Tibial nerve (tissue), 4 donors: ENCODE measurements around the gene DNMT1.

Experiments used
- EP300 ChIP-seq, 2 donors: sonication (generic); formaldehyde crosslinking; IDR thresholded peaks; one replicate each; pipeline ENCODE4 v1.6.1; 2017; ENCODE audit warnings: antibody characterized with exemption in 2 of 2, mild to moderate bottlenecking in 1 of 2
- POLR2A ChIP-seq, 2 donors: fragments of 450-650 bp; IDR thresholded peaks; one replicate each; pipeline ENCODE4 v1.6.1; 2017; ENCODE audit warnings: antibody characterized with exemption in 2 of 2, mild to moderate bottlenecking in 2 of 2, moderate library complexity in 2 of 2
- TF ChIP-seq, protein P1 (sequence below), 5 experiments: fragments of 200-600 bp in 3 of 5; fragments of 450-650 bp in 2 of 5; sonication (generic) in 3 of 5; IDR thresholded peaks; one replicate each; pipeline ENCODE4 v1.5.1; 2016 to 2019; ENCODE audit warnings: antibody characterized with exemption in 5 of 5, mild to moderate bottlenecking in 3 of 5, moderate library complexity in 2 of 5

DNA sequence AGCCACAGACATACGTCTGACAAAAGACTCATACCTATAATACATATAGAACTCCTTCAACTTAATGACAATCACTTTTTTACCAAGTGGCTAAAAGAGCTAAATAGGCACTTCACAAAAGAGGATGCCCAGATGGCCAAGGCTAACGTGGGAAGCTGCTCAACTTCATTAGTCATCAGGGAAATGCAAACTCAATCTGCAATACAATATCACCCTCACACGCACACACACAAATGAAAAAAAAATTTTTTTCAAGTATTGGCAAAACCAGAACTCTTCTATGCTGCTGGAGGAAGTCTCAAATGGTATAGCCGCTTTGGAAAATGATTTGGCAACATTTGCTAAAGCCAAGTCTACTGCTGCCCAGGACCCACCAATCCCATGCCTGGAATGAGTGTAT is 14.6 kb upstream of the DNMT1 start:
- TF ChIP-seq, protein P1, sequence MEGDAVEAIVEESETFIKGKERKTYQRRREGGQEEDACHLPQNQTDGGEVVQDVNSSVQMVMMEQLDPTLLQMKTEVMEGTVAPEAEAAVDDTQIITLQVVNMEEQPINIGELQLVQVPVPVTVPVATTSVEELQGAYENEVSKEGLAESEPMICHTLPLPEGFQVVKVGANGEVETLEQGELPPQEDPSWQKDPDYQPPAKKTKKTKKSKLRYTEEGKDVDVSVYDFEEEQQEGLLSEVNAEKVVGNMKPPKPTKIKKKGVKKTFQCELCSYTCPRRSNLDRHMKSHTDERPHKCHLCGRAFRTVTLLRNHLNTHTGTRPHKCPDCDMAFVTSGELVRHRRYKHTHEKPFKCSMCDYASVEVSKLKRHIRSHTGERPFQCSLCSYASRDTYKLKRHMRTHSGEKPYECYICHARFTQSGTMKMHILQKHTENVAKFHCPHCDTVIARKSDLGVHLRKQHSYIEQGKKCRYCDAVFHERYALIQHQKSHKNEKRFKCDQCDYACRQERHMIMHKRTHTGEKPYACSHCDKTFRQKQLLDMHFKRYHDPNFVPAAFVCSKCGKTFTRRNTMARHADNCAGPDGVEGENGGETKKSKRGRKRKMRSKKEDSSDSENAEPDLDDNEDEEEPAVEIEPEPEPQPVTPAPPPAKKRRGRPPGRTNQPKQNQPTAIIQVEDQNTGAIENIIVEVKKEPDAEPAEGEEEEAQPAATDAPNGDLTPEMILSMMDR (IDR thresholded peaks at IDR 0.05), result no peak
- TF ChIP-seq POLR2A (IDR thresholded peaks at IDR 0.05) (no peak), EP300 (IDR thresholded peaks at IDR 0.05) (no peak)
